Activated T-cell treated with anti-CD3 and anti-CD28 coated beads, Interleukin-2, amount 50 U/mL, for 4 hours (primary cell): ENCODE results near the gene CDKL1. TPM values are rescaled to one million over a fixed set of nuclear protein-coding genes. Genes with fewer than 3 reads are reported as not detected.
A peak's percentile ranks its signal among the peaks of the same experiment; 100 is the strongest.

ENCODE experiments used
- ATAC-seq, 2 donors: fragments of 200-7000 bp; cut with Tn5 transposase; one replicate each; pipeline ENCODE4 v1.10.0; 2021
- DNase-seq: peaks from one replicate; pipeline ENCODE4 v3.0.0-alpha.2; 2020
- H3K27me3 Mint-ChIP-seq: one replicate; pipeline ENCODE4 v1.8.0; 2021; ENCODE audit warnings: low read depth, mixed read lengths
- H3K36me3 Mint-ChIP-seq: one replicate; pipeline ENCODE4 v1.8.0; 2022; ENCODE audit warnings: mixed read lengths; ENCODE audit not compliant: insufficient read depth
- H3K4me1 Mint-ChIP-seq: one replicate; pipeline ENCODE4 v1.8.0; 2021; ENCODE audit warnings: low read depth, mixed read lengths
- H3K4me3 Mint-ChIP-seq: one replicate; pipeline ENCODE4 v1.8.0; 2021; ENCODE audit warnings: mild to moderate bottlenecking, moderate library complexity, mixed read lengths
- H3K9me3 Mint-ChIP-seq: one replicate; pipeline ENCODE4 v1.8.0; 2021; ENCODE audit warnings: mixed read lengths
- total RNA-seq, 3 donors: library from RNA; stranded (reverse); gene quantifications; one replicate each; pipeline ENCODE4 v1.2.1, GENCODE V29; 2021

The CDKL1 gene
- total RNA-seq, 3 donors from 2014 or later: 4.7 to 7.4 (median 7.2) TPM

DNA sequence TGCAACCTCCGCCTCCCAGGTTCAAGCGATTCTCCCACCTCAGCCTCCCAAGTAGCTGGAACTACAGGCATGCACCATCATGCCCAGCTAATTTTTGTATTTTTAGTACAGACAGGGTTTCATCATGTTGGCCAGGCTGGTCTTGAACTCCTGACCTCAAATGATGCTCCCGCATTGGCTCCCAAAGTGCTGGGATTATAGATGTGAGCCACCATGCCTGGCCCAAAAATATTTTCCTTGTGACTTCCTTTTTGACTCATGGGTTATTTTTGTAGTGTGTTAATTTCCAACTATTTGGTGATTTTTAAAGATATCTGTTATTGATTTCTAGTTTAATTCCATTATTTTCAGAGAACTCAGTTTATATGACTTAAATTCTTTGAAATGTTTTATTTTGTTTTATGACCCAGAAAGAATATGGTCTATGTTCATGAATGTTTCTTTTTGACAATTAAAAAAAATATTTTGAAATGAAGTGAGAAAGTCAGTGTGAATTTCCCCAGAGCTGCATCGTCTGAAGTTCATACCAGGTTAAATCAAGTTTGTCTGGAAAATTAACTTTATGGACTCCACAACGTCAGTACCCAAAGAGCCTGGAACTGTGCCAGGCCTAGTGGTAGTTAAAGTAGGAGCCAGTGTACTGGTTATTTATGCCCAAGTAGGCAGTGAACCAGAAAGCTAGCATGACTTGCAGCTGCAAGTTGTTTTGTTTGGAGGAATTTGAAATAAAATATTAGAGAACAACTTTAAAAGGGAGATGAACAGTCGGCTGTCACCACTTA lies 2.8 kb upstream of the CDKL1 start:
- Mint-ChIP-seq H3K27me3 (peaks cover 2% of the 10 kb centered on the region), H3K36me3 (peaks cover 2% of the 10 kb centered on the region), H3K9me3 (no peaks in the 10 kb centered on the region), H3K4me1 (peaks cover 10% of the 10 kb centered on the region), H3K4me3 (no peak overlapping the region)
- DNase-seq (no peak), ATAC-seq (no peak)

DNA sequence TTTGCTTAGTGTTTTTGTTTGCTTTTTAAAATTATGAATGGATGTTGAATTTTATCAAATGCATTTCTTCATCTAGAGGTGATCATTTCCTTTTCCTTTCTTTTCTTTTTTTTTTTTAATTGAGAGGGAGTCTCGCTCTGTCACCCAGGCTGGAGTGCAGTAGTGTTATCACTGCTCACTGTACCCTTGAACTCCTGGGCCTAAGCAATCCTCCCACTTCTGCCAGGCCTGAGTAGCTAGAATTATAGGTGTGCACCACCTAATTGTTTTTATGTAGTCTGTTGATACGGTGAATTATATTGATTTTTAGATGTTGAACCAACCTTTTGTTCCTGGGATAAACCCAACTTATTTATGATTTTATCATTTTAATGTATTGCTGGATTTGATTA lies 1.5 kb upstream of the CDKL1 start:
- H3K4me1 Mint-ChIP-seq: peaks cover 10% of the 10 kb centered on the region
- no peak for ATAC-seq
- no peak for DNase-seq
- peaks cover 2% of the 10 kb centered on the region for H3K36me3 Mint-ChIP-seq
- H3K9me3 Mint-ChIP-seq: no peaks in the 10 kb centered on the region
- peak overlapping the region; percentile 11 for H3K4me3 Mint-ChIP-seq
- H3K27me3 Mint-ChIP-seq: peaks cover 2% of the 10 kb centered on the region

GRCh38 chr14:50397390-50398188 lies 908 bp upstream of the CDKL1 start:
- peak overlapping the region; percentile 80 for H3K4me3 Mint-ChIP-seq
- H3K36me3 Mint-ChIP-seq: peaks cover 2% of the 10 kb centered on the region
- no peak for DNase-seq
- H3K4me1 Mint-ChIP-seq: peaks cover 10% of the 10 kb centered on the region
- H3K27me3 Mint-ChIP-seq: peaks cover 2% of the 10 kb centered on the region
- H3K9me3 Mint-ChIP-seq: no peaks in the 10 kb centered on the region
- ATAC-seq: no peak

DNA sequence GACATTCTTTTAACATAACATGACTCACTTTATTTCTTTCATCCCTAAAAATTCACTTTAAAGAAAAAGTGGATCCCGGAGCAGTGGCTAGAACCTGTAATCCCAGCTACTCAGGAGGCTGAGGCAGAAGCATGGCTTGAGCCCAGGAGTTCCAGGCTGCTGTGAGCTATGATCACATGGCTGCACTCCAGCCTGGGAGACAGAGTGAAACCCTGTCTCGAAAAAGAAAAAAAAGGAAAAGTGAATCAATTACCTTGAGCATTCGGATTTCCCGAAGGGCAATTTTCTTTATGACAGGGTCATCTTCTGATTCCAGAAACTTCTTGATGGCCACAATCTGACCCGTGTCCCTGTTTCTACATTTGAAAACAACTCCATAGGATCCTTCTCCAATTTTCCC lies 1.2 kb downstream of the CDKL1 start:
- peaks cover 10% of the 10 kb centered on the region for H3K4me1 Mint-ChIP-seq
- DNase-seq (no peak), ATAC-seq (no peak)
- H3K9me3 Mint-ChIP-seq: no peaks in the 10 kb centered on the region
- peaks cover 2% of the 10 kb centered on the region for H3K36me3 Mint-ChIP-seq
- peak overlapping the region; percentile 83 for H3K4me3 Mint-ChIP-seq
- peaks cover 2% of the 10 kb centered on the region for H3K27me3 Mint-ChIP-seq

- no peak for ATAC-seq
- H3K4me1 Mint-ChIP-seq: peaks cover 10% of the 10 kb centered on the region
- H3K36me3 Mint-ChIP-seq: peaks cover 2% of the 10 kb centered on the region
- H3K4me3 Mint-ChIP-seq: no peak overlapping the region
- no peaks in the 10 kb centered on the region for H3K9me3 Mint-ChIP-seq
- peaks cover 2% of the 10 kb centered on the region for H3K27me3 Mint-ChIP-seq
- DNase-seq: no peak
These were observed 2.0 kb downstream of the CDKL1 start for GRCh38 chr14:50394713-50395112.

DNA sequence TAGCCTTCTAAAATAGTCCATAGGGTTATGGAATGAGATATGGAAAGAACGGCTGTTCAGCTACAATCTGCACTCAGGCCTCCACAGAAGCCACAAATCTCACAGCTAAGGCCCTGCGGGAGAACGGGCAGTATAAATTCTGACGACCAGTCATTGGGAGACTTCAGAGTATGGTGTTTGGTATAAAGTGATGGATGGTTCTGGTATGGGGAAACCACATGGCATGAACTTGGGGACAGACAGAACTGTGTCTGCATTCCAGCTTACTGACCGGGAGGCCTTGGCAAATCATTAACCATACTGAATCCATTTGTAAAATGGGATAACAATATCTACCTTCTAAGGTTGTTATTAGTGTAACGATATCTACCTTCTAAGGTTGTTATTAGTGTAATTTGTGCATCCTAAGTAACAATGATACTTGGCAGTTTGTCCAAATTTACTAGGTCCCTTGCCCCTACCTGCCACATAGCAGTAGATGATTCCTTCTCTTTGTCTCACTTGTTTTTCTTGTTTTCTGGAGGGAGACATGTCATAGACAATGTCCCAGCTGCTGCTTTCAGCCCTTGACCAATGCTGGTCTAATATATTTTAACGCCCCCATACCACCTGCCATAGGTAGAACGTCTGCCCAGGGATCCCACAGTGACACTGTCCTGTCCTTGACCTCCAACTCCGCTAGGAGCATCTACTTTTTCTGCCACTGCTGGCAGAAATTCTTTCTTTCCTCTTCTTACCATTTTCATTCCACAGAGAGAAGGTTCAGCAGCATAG lies 6.8 kb downstream of the CDKL1 start:
- H3K27me3 Mint-ChIP-seq: no peaks in the 10 kb centered on the region
- no peak overlapping the region for H3K4me3 Mint-ChIP-seq
- H3K36me3 Mint-ChIP-seq: no peaks in the 10 kb centered on the region
- no peaks in the 10 kb centered on the region for H3K9me3 Mint-ChIP-seq
- DNase-seq: no peak
- H3K4me1 Mint-ChIP-seq: no peaks in the 10 kb centered on the region
- ATAC-seq: no peak

DNA sequence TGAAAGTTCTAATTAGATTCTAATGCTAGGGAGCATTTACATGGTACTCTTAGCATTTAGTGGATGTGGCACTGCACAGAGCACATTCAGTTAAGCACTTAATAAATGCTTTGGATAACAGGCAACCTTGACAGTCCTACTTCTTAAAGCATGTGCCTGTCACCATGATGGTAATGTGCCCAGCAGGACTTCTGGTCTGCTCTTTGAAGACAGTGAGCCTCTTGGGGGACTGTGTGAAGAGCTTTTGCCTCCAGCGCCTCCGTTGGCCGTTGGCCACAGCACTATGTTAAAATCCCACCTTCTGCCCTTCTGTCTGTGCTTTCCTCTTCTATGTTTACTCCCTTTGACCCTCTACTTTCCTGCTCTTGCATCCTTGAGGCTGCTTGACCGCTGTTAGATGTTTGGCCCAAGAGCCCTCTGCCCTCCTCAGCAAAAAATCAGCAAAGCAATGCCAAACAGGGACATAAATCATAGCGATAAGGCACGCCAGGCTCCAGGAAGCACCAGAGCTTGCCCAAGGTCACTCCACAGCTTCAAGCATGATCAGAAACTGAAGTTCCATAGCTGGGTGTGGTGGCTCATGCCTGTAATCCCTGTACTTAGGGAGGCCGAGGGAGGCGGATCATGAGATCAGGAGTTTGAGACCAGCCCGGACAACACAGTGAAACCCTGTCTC lies 8.3 kb downstream of the CDKL1 start:
- ATAC-seq (no peak), DNase-seq (no peak)
- no peaks in the 10 kb centered on the region for H3K4me1 Mint-ChIP-seq
- no peak overlapping the region for H3K4me3 Mint-ChIP-seq
- no peaks in the 10 kb centered on the region for H3K27me3 Mint-ChIP-seq
- no peaks in the 10 kb centered on the region for H3K36me3 Mint-ChIP-seq
- H3K9me3 Mint-ChIP-seq: no peaks in the 10 kb centered on the region

- Mint-ChIP-seq H3K4me3 (no peak overlapping the region), H3K27me3 (no peaks in the 10 kb centered on the region), H3K4me1 (no peaks in the 10 kb centered on the region), H3K9me3 (no peaks in the 10 kb centered on the region), H3K36me3 (no peaks in the 10 kb centered on the region)
- ATAC-seq: no peak
- no peak for DNase-seq
These were observed 9.1 kb downstream of the CDKL1 start for GRCh38 chr14:50387548-50387947.

DNA sequence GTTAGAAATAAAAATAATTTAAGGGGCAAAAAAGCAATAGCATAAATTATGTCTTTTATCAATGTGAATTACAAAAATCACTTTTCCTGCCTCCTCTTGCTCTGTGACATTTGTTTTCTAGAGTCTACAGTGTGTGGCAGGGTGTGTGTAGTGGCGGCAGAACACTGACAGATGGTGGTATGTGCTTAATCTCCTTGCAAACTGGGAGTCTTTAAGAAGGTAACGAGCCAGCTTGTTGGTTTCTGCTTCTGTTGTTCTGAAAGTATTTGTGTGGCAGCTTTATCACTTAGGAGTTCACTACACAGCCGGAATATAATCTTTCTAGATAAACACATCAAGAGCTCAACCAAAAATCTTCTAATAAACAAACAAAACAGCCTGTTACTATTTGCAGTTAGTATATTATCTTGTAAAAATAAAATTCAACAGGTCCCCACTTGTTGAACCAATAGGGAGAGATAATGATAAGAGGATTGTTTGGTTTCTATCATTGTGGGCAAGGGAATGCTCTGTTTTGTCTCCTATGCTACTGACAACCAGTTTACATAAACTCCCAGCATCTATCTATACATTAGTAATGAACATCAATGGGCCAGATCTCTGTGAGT lies 13.0 kb downstream of the CDKL1 start:
- no peak for DNase-seq
- Mint-ChIP-seq H3K4me3 (no peak overlapping the region), H3K9me3 (no peaks in the 10 kb centered on the region), H3K4me1 (no peaks in the 10 kb centered on the region), H3K36me3 (no peaks in the 10 kb centered on the region), H3K27me3 (no peaks in the 10 kb centered on the region)
- ATAC-seq: no peak

DNA sequence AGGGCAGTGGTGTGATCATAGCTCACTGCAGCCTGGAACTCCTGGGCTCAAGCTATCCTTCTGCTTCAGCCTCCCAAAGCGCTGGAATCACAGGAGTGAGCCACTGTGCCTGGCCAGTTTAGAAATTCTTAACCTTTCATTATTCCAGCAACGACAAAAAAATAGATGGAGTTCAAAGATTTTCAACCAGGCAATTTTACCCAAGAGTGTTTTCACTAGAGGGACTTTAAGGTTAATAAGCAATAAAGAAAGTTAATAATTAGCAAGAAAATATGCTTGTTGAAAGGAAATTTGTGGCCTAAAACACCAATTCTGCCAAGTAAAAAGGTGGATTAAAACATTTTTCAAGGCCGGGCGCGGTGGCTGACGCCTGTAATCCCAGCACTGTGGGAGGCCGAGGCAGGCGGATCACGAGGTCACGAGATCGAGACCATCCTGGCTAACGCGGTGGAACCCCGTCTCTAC lies 14.8 kb downstream of the CDKL1 start:
- DNase-seq: no peak
- no peaks in the 10 kb centered on the region for H3K9me3 Mint-ChIP-seq
- no peak for ATAC-seq
- H3K36me3 Mint-ChIP-seq: no peaks in the 10 kb centered on the region
- H3K27me3 Mint-ChIP-seq: no peaks in the 10 kb centered on the region
- no peaks in the 10 kb centered on the region for H3K4me1 Mint-ChIP-seq
- H3K4me3 Mint-ChIP-seq: no peak overlapping the region

- H3K27me3 Mint-ChIP-seq: no peaks in the 10 kb centered on the region
- ATAC-seq (no peak), DNase-seq (no peak)
- no peaks in the 10 kb centered on the region for H3K4me1 Mint-ChIP-seq
- H3K4me3 Mint-ChIP-seq: no peak overlapping the region
- H3K9me3 Mint-ChIP-seq: no peaks in the 10 kb centered on the region
- H3K36me3 Mint-ChIP-seq: no peaks in the 10 kb centered on the region
These were observed 15.7 kb downstream of the CDKL1 start for GRCh38 chr14:50381008-50381407.

DNA sequence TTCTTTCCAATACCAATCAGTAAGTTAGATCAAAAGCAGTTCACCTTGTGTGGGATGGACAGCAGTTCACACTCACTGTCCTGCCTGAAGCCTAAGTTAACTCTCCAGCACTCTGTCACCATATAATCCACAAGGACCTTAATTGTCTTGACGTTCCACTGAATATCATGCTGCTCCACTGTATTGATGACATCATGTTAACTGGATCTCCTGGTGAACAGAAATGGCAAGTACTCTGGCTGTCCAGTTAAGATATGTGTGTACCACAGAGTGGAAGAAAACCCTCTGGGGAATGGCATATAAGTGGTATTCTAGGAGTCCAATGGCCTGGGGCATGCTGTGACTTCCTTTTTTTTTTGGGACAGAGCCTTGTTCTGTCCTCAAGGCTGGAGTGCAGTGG lies 16.2 kb downstream of the CDKL1 start:
- no peaks in the 10 kb centered on the region for H3K27me3 Mint-ChIP-seq
- H3K4me3 Mint-ChIP-seq: no peak overlapping the region
- no peak for ATAC-seq
- DNase-seq: no peak
- H3K9me3 Mint-ChIP-seq: no peaks in the 10 kb centered on the region
- H3K36me3 Mint-ChIP-seq: no peaks in the 10 kb centered on the region
- H3K4me1 Mint-ChIP-seq: no peaks in the 10 kb centered on the region

GRCh38 chr14:50379563-50379962 lies 17.1 kb downstream of the CDKL1 start:
- Mint-ChIP-seq H3K4me3 (no peak overlapping the region), H3K9me3 (no peaks in the 10 kb centered on the region), H3K36me3 (no peaks in the 10 kb centered on the region), H3K4me1 (no peaks in the 10 kb centered on the region), H3K27me3 (no peaks in the 10 kb centered on the region)
- DNase-seq (no peak), ATAC-seq (no peak)
